Amniotic stem cell (primary cell): ENCODE results near the gene C1orf94.

Experiments used
- DNase-seq: peaks from one replicate; lab custom pipeline; 2025; lab: John Stamatoyannopoulos, UW

C1orf94 gene

DNA sequence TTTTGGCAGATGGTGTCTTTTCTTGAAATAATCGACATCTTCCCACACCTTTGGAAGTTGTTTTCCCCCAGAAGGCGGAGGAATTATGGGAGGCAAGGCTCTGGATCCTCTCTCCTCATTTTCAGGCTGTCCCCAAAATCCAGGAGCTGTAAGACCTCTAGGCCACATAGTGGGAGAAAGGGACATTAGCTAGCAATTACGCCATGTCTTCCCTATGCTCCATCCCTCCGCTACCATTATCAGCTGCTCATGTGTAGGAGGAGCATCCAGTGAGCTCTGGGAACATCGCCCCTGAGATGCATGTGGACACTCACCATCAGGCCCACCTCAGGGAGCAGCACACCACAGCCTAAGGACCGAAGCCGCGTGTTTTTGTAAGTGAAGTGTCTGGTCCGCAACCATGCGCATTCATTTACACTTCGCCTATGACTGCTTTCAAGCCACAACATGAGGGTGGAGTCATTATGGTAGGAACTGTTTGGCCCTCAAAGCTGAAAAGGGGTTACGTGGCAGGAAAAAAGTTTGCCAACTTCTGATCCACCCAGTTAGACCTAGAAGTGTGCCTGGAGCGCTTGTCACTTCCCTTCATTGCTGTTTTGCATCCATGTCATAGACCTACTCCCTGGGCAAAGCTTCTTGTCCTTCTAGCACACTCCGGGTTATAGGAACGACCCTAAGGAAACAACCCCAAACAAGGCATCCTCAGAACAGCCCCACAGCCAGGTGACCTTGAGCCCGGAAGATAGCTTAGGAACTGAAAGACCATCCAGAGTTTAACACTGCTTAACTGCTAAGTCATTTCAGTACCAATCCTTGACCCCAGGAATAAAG, 85.5 kb downstream of the C1orf94 start:
- no peak for DNase-seq

DNA sequence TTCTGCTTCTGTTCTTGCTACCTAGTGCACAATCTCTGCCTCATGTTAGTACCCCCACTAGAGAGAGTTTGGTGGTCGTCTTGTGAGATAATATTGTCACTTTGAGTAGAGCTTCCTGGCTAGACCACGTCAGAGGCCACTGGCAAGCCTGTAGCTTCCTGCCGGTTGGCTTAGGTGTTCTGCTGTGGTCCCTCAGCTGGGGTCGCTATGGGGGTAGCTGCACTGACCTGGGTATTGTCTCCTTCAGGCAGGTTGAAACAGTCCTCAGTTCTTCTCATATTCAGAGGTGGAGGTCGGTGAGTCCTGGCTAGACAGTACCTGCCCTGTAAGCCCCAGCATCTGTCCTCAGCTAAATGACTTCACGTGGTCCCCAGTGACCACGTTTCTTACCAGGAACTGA, 86.2 kb downstream of the C1orf94 start:
- DNase-seq, result no peak

DNA sequence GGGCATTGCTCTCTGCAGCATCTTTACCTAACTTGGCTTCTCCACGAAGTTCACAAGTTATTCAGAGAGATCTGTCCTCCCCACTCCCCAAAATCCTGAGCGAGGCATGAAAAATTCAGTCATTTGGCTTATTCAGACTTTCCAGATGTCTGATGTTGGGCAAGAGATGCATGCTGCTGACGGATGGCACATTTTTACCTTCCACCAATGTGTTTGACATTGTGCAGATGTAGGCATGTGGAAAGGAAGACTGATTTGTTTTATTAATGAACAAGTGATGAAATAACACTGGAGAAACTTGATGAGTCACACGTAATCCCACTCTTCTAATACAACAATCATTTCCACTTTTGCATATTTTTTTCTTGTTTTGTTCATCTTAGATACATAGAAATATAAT, 86.7 kb downstream of the C1orf94 start:
- no peak for DNase-seq

DNA sequence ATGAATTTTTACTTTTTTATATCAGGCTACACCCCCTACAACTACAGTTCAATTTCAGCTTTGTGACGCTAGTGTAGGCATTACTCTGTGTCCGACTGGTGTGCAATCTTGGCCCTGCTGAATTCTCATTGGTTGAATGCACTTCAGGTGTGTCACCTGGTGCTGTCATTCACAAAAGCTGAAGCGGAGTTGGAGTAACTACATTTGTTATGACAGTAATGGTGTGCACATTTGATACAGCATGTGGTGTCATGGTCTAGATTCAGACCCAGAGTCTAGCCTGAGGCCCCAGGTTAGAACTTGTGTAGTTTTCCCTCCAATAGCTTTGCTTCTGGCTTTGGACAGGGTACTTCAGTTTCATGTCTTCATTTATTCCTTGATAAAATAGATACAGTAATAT, 88.7 kb downstream of the C1orf94 start:
- DNase-seq, result no peak

DNA sequence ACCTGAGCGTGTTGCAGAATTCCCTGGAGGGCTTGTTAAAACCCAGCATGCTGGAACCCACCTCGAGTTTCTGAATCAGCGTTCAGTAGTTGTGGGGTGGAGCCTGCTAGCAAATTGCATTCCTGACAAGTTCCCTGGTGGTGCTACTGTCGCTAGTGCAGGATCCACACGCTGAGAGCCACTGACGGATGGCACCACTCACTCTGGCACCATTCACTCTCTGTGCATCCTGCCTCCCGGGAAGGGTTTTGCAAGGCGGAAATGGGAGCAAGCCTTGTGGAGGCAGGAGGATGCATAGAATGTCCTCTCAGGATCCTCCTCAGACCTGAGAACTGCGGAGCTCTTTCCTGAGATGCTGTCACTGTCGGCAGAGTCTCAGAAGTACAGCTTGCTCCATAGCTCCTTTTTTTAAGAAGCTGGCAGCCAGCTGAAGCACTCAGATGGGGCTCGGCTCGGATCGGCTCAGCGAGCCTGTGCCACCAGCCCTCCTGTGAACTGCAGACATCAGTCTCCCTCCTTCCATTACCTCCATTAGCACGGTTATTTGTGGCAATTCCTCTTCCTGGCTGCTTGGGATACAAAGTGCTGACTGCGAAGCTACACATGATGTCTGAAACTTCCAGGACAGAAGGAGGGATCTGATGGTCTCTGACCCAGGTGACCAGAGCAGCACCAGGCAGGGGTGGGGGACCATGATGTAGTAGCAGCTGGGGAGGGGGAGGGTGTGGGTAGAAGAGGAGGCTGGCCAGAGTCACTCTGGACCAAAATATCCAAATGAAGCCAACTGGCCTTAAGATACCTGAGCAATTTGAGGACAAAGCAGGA, 89.6 kb downstream of the C1orf94 start:
- no peak for DNase-seq

DNA sequence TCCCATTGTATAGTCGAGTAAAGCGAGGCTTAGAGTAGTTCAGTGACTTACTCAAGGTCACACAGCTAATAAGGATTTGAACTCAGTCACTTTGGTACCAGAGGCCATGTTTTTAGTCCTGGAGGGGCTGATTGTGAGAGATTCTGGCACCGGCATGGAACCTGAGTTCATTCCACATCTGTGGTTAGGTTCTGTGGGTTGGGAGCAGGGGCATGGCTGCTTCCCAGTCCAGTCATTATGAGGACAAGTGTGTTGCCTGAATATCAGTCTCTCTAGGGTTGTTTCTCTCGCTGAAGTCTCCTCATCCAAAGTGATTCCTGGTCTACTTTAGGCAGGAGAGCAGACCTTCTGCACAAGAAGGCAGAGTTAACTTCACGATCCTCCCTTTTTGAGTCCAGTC, 90.6 kb downstream of the C1orf94 start:
- no peak for DNase-seq

DNA sequence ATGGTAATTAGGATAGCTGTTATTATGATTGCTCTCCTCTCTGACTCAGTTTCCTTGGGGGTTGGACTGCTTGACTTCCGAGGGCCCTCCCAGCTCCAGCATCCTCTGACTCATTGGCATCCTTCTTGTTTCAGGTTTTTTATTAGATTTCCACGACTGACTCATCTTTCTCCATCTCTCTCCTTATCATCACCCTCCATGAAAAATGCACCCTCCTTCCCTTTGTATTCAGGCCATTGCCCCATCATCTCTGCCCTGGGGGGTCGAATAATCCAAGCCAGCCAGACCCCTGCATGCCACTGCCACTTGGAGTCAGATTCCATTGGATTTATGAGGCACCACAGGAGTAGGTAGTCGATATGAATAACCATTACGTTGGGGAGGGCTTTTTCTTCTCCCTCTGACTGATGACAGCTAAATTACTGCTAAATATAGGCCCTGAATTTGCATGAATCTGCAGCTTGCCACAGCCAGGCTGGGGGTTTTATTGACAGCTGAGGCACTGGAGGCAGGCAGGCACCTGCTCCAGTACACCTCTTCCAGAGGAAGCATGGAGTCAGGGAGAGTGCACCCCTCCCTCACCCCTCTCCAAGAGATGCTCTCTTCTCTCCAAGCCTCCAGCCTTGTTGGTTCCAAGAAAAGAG, 91.7 kb downstream of the C1orf94 start:
- peak; percentile 2 for DNase-seq
